HT-29 (cell line): Measurements from ENCODE around the gene COL19A1. TPM values are rescaled to one million over a fixed set of nuclear protein-coding genes. Genes with fewer than 3 reads are reported as not detected.
"Not testable (repeated sequence)": the region's sequence is repeated elsewhere in the genome, so short reads cannot be mapped to it uniquely, and the experiment has no call there.

ENCODE experiments used
- DNase-seq: peaks from one replicate; pipeline ENCODE4 v3.0.0-alpha.2; 2015; ENCODE audit warnings: low spot score
- total RNA-seq: library from RNA; depleted of rRNA; stranded (reverse); fragments of >200 nt; shearing (Covaris generic); gene quantifications from 2 replicates; pipeline ENCODE4 v1.2.3, GENCODE V29; 2014

The COL19A1 gene
- total RNA-seq, 1 experiment from 2014 or later: not detected

DNA sequence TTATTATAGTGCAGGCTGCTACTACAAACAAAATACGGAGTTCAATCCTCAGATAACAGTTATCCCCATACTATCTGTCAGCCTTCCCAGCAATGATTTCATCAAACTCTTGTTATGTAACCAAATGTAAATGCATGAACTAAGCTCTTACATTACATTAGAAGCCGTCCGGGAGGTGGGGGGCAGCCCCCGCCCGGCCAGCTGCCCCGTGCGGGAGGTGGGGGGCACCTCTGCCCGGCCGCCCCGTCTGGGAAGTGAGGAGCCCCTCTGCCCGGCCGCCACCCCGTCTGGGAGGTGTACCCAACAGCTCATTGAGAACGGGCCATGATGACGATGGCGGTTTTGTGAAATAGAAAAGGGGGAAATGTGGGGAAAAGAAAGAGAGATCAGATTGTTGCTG is 99.6 kb downstream of the COL19A1 start:
- DNase-seq: not testable (repeated sequence)

DNA sequence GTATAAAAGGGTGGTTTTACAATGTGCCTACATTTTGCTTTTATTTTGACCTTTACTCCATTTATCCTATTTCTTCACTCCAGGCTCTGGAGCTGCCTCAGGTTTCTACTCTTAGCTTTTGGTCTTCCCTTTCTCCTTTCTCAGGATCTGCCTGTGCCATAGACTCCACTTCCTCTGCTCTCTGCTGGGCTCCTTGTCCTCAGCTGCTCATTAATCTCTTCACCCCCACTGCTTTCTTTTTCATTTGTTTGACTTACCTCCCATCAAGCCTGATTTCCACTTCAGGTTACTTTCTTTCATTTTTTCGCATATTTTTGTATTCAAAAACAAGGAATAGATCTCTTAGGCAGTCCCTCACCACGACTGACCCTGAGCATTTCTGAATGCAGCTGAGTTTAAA is 106.8 kb downstream of the COL19A1 start:
- no peak for DNase-seq

- DNase-seq: no peak
Observed at GRCh38 chr6:69973763-69974162, 107.4 kb downstream of the COL19A1 start.

- peak; percentile 5 for DNase-seq
Observed at GRCh38 chr6:69974193-69974592, 107.8 kb downstream of the COL19A1 start.

- no peak for DNase-seq
Observed at GRCh38 chr6:69976591-69977090, 110.3 kb downstream of the COL19A1 start.

DNA sequence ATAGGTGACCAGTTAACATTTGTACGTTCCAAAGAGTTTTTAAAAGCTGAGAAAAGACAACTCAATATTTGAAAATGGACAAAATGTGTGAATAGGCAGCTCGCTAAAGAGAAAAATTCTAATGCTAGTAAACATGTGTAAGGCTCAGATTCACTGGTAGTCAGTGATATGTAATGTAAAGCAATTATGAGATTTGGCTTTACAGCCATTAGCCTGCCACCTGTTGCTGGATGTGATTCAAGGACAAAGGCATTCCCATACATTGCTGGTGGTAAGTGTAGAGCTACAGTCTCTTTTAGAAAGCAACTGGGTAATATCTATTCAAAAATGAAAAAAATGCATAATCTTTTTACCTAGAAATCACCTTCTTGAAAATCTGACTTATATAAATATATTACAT is 114.3 kb downstream of the COL19A1 start:
- DNase-seq: no peak

DNA sequence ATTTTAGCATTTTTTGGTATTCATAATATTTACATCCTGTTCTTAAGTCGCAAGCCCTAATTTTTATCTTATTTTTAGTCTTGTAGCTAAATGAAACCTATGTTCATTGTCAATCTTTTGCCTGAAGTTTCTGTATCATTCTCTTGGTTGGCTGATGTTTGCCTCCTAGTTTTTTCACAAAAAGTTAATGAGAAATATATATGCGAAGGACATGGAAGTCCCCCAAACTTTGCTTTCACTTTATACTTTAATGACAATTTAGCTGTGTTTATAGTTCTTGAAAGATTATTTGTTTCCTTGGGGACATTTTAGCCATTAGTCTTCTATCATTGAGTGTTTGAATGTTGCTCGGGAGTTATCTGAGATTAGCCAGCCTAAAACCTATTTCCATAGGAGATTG is 118.2 kb downstream of the COL19A1 start:
- DNase-seq: no peak

- DNase-seq: no peak
Observed at GRCh38 chr6:69985180-69985579, 118.8 kb downstream of the COL19A1 start.

DNA sequence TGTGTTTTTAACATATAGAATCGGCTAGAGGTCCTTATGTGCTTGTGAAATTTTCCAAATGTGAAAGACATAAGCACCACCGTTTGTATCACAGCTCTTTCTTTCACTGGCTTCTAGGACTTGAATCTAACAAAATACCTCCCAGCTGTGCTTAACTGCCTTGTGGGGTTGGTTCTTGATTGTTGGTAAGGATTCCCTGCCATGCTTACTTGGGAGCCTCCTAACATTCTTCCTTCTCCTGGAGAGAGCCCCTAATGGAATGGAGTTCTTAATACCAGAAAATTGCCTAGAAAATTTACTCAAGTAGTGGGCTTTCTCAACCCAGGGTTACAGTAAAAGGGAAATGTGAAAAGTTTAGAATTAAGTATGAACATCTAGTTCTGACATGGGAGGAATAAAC is 121.2 kb downstream of the COL19A1 start:
- DNase-seq: no peak

DNA sequence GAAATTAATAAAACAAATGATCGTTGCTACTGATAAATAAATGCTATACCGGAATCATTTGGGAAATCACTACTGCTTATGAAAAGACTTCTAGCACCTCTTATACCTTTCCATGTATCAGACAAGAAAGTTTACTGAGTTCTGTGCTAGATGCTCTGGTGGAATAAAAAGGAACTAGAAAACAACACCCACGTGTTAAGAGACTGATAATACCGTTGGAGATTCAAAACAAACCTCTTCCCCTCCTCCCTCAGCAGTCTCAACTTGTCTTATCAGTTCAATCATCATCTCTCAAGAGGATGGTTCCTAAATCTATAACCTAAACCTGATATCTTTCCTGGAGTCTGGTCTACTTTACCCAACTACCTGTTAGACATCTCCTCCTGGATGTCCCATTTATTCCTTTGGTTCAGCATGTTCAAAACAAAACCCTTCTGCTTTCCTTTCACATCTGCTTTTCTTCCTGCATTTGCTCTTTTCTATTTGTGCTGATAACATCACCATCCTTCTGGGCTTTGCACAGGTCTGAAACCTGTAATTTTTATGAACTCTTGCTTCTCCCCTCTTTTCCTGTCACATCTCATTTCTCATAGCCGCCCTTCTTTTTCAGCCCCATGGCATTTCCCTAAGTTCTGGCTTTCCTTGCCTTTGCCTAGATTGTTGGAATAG is 122.2 kb downstream of the COL19A1 start:
- DNase-seq: no peak

GRCh38 chr6:69994251-69994650 is 127.9 kb downstream of the COL19A1 start:
- no peak for DNase-seq

DNA sequence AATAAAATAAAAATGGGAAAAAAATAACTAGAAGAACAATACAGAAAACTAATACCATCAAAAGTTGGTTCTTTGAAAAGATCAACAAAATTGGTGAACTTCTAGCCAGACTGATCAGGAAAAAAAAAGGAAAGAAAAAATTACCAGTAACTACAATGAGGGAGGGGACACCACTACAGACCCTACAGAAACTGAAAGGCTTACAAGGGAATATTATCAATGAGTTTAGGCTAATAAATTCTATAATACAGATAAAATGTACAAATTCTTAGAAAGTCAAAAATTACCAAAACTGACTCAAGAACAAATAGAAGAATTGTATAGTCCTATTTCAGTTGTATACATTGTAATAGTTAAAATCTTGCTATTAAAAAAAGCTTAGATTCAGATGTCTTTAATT is 141.8 kb downstream of the COL19A1 start:
- DNase-seq: no peak

DNA sequence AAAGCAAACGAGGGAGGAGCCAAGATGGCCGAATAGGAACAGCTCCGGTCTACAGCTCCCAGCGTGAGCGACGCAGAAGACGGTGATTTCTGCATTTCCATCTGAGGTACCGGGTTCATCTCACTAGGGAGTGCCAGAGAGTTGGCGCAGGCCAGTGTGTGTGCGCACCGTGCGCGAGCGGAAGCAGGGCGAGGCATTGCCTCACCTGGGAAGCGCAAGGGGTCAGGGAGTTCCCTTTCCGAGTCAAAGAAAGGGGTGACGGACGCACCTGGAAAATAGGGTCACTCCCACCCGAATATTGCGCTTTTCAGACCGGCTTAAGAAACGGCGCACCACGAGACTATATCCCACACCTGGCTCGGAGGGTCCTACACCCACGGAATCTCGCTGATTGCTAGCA is 144.0 kb downstream of the COL19A1 start:
- not testable (repeated sequence) for DNase-seq

GRCh38 chr6:70023201-70023600 is 156.8 kb downstream of the COL19A1 start:
- not testable (repeated sequence) for DNase-seq

DNA sequence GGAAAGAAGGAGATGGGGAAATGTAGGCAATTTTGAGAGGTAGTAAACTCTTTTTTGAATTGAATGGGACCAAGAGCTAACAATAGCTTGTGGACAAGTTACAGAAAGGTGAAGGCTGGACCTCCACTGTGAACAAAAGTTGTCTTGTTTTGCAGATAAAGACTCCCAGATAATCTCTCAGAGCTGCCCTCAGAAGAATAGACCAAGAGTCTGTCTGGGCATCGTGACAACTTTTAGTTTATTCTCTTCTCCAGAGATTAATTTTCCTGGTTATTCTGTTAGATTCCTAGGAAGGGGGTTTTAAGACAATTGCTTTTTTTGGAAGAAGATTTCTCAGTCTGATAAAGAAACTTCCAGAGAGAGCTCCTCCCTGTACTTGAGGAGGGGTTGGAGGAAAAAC is 161.9 kb downstream of the COL19A1 start:
- no peak for DNase-seq

DNA sequence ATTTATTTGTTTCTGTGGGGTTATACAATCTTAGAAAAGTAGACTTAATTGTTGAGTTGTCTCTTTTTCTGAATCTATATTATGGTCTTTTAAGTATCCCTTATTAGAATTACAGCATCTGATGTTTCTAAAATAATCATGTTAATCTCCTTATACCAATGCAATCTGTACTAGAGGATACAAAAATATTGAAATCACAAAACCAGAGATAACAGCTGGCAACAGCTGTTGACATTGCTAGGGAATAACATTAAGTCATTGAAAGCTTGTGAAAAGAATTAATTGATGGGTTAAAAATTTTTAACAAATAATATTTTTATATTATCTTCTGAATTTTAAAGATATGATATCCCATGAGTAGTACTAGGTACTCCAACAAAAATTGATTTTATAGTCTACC is 162.6 kb downstream of the COL19A1 start:
- DNase-seq: no peak

DNA sequence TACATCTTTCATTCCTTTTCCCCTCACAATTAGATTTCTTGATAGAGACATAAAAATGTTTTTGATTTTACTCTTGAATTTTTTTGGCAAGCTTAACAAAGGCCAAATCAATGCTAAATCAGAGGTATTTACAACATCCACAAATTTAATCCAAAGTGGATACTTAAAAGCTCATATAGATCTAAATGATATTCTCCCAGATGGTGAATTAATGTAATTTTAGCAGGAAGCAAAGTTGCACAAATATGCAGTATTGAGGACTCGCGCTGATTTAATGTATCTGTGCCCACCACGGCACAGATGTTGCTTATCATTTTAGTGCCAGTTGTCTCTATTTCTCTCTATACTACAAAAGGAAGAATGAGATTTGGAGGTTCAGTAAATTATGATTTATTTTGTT is 167.4 kb downstream of the COL19A1 start:
- DNase-seq: no peak

GRCh38 chr6:70037445-70037844 is 171.1 kb downstream of the COL19A1 start:
- no peak for DNase-seq

DNA sequence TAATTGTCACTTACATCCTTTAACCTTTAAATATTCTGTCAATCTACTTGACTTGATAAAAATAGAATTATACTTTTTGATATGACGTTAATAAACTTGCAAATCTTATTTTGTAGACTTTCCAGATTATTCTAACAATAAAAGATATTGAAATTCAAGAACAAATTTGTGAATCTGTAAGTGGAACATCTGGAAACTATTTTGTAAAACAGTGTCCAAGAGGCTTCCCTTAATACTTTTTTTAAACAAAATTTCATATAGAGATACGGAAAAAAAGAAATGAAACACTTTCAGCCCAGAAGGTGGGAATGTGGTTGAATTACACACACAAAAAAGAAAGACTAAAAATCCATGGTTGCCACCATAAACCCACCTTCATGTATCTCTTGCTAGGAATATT is 174.4 kb downstream of the COL19A1 start:
- DNase-seq: no peak

DNA sequence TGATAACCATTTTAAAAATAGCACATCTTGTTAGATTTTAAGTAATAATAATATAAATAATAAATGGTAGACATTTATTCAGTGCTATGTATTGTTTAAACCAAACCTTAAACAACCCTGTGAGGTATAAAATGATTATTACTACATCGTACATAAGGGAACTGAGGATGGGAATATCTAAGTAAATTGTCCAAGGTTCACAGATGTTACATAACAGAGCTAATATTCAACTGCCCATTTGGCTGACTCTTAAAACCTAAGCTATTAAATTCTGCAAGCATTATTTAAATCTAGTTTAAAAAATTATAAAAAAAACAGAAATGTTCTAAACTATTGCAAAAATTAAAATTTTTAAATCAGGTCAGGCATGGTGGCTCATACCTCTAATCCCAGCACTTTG is 175.1 kb downstream of the COL19A1 start:
- DNase-seq: no peak

GRCh38 chr6:70045413-70045812 is 179.1 kb downstream of the COL19A1 start:
- DNase-seq: no peak

GRCh38 chr6:70051197-70052124 is 185.1 kb downstream of the COL19A1 start:
- no peak for DNase-seq
